Measurements from ENCODE around the gene FNDC8.
"Not testable (repeated sequence)": the region's sequence is repeated elsewhere in the genome, so short reads cannot be mapped to it uniquely, and the experiment has no call there.

FNDC8 gene

GRCh38 chr17:35171834-35172233 lies 50.4 kb downstream of the FNDC8 start:
- DNase-seq (ENCODE audit: low read depth), result peak; percentile 38

- not testable (repeated sequence) for DNase-seq (ENCODE audit: low read depth)
These were observed 50.9 kb downstream of the FNDC8 start for GRCh38 chr17:35172321-35172720.

- DNase-seq (ENCODE audit: low read depth), result no peak
These were observed 53.5 kb downstream of the FNDC8 start for GRCh38 chr17:35174835-35175334.

GRCh38 chr17:35175638-35176415 lies 54.4 kb downstream of the FNDC8 start:
- no peak for DNase-seq (ENCODE audit: low read depth)

- DNase-seq (ENCODE audit: low read depth), result no peak
These were observed 55.5 kb downstream of the FNDC8 start for GRCh38 chr17:35176897-35177296.

GRCh38 chr17:35179379-35179778 lies 58.0 kb downstream of the FNDC8 start:
- not testable (repeated sequence) for DNase-seq (ENCODE audit: low read depth)
